HG03280 (cell line): ENCODE results near the gene PNPLA7.

Experiments
- ATAC-seq: cut with Tn5 transposase; IDR thresholded peaks from one replicate; pipeline ENCODE4 v1.9.1; 2021; ENCODE audit warnings: mild to moderate bottlenecking, moderate library complexity; ENCODE audit not compliant: unreplicated experiment

PNPLA7 gene

DNA sequence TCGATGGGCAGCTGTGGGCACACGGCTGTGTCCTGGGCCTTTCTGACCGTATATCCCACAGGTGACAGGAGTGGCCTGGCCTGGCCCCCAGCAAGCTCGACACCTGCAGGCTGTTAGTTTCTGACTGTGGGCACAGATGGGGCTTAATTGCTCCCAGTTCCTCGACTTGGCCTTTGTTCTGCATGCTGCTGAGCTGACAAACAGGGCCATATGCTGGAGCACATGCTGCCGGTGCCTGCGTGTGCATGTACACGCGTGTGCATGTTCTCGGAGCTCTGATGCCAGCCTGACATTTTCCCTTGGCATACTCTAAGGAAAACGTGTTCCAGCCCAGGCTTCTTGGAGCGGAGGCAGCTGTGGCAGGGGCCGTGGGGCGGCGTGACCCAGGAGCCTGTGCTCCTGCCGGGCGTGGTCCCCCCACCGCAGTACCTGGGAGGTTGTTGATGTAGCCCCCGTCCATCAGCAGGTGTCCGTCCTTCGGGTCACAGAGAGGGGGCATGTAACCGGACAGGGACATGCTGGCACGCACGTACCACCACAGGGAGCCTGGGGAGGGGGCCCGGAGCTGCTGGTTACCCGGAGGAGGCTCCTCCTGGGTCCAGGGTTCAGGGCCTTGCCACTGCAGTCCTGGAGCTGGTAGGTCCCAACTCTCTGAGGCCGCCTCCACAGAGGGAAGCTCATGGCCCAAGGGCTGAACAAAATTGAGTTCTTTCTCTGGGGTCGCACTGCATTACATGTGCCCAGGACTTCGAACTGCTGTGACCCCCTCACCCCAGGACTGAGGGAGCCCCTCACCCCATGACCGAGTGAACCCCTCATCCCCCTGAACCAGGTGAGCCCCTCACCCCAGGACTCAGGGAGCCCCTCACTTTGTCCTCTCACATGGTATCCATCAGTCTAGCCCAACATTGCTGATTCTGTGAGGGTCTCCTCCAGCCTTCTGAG, 86.9 kb downstream of the PNPLA7 start:
- ATAC-seq = no peak

DNA sequence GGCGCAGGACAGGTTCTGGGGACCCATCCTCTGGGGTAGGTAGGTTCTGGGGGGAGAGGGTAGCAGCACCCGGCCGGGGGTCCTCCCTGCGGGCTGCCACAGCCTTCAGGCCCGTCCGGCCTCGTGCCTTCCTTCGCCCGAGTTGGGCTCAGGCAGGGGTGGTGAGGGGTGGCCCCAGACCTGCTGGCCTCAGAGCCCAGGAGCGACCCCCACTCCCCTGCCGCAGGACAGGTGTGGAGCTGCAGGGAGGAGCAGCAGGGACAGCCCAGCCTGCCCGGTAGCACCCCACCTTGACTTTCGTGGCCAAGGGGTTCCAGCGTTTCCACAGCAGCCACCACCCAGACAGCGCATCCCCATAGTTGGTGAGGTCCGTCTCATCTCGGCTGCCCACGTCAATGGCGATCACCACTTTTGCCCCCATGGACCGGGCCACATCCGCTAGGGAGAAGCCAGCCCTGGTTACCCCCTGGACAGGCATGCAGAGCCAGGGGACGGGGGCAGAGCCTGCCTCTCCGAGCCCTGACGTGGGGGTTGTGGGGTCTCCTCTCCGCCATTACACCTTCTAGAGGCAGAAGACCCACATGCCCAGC, 87.7 kb downstream of the PNPLA7 start:
- no peak for ATAC-seq

DNA sequence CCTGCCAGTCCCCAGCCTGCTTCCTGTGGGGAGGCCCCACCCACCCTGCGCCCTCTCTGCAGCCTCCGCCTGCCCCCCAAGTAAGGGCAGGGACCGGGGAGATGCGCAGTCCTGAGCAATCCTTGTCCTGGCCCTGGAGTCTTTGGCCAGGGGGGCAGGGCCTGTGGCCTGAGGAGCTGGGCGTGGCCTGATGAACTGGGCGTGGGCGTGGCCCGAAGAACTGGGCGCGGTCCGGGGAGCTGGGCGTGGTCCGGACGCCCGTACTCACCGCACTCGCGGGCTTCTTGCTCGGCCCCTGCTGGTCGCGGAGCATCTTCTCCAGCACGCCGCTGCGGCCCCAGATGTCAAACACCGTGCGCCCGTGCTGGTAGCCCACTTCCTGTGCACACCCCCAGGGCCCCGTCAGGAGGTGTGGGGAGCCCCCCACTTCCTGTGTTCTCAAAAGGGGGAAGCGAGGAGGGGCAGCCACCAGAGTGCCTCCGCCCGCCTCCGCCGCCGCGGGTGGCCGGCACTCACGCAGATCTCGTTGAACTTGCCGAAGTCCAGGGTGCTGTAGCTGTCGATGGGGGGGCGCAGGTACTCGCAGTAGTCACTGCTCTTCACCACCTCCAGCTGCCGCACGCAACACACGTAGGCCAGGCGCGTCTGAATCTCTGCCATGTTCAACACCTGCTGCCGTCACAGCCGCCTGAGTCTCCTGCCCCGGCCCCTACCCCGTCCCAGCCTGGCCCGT, 88.4 kb downstream of the PNPLA7 start:
- ATAC-seq = peak; percentile 47

- ATAC-seq = no peak
Measured at GRCh38 chr9:137461316-137461662, 88.9 kb downstream of the PNPLA7 start.

GRCh38 chr9:137460363-137461315, 89.6 kb downstream of the PNPLA7 start:
- ATAC-seq = no peak

- ATAC-seq = no peak
Measured at GRCh38 chr9:137459601-137460362, 90.4 kb downstream of the PNPLA7 start.

GRCh38 chr9:137459152-137459600, 91.0 kb downstream of the PNPLA7 start, which contains the start of gene NSMF:
Gene NSMF, minus strand, starts transcription at chr9:137459334. Its CDS starts 232 bp downstream, at chr9:137459102.
- peak; percentile 73 for ATAC-seq

- no peak for ATAC-seq
Measured at GRCh38 chr9:137458194-137459151, 91.7 kb downstream of the PNPLA7 start.

DNA sequence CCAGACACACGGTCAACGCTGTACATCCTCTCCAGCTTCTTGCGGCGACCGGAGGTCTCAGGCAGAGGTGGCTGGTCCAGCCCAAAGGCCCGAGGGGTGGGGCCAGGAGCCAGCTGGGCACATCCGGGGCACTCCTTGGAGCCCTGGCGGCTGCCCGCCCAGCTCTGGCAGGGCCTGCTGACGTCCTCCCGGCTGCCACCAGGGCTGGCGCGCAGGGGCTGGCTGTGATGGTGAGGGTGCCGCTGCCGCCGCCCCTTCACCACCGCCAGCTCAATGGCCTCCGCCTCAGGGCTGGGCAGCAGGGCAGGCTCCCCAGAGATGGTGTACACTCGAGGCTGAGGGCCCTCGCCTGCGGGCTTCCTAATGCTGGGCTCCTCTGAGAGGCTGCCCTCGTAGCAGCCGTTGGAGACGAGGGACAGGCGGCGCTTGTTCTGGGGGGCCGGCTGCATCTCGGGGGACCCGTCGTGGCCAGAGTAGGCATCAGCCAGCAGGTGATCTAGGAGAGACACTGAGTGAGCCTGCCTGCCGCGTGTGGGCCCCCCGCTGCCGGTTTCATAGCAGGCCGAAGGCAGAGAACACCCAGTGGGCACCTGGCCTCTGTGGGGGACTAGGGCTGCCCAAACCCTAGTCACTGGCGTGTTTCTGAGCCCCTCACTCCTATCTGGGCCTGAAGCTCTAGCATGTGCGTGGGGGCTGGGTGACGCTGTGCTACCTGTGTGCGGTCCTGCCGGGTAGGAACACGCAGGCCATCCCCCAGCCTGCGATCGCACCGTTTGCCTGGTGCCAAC, 92.6 kb downstream of the PNPLA7 start:
- no peak for ATAC-seq

GRCh38 chr9:137456864-137457405, 93.3 kb downstream of the PNPLA7 start:
- ATAC-seq = no peak

DNA sequence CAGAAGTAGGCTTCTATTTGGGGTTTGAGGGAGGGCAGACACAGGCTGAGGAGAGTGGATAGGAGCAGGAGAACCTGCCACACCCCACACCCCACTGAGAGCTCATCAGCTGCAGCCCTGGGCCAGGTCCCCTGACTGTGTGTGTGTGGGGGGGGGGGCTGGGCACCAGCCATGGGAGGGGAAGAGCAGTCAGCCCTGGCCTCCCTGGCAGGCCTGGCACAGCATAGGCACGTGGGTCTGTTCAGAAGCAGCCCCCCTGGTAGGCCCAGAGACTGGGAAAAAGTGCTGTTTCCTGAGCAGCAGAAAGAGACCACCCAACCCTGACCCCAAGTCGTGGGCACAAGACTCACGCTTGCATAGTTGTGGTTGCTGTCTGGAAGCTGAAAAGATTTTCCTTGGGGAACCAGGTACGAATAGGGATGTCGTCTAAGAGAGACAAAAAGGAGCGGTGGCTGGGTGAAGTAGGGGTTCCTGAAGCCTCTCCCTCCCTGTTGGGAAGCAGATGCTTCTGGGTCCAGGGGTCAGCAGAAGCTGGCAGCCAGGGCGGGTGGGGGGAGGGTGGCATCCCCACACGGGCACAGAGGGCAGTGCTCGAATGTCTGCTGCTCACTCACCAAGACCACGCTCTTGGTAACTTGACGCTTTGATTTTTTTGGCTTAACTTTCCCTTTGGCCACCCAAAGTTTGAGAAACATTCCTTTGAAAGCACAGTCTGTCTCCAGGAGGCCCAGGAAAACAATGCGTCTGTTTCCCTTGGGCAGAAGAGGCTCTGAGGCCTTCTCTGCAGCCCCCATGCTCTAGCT, 93.9 kb downstream of the PNPLA7 start:
- ATAC-seq = no peak

DNA sequence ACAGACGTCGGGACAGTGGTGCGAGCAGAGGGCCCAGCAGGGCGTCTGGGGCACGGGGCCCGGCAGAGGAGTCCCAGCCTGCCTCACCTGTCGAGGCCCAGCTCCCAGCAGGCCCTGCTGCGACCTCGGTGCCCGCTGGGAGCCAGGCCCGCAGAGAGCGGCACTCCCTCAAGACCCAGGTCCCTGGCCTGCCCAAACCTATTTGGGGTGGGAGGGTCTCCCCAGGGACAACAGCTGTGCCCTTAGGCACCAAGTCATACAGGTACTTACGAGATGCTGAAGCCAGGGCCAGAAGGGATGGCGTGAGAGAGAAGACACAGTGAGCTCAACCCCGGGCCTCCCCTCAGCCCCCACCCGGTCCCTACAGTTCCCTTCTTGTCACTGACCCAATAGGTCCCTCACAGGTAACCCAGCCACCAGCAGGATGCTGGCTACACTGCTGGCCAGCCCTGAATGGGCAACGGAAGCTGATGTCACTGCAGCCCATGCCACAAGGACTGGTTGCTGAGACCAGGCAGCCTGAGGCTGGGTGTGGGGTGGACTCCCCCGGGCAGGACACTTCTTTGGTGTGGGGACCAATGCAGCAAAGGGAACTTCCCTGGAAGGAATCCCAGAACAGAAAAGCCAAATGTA, 94.7 kb downstream of the PNPLA7 start:
- no peak for ATAC-seq

DNA sequence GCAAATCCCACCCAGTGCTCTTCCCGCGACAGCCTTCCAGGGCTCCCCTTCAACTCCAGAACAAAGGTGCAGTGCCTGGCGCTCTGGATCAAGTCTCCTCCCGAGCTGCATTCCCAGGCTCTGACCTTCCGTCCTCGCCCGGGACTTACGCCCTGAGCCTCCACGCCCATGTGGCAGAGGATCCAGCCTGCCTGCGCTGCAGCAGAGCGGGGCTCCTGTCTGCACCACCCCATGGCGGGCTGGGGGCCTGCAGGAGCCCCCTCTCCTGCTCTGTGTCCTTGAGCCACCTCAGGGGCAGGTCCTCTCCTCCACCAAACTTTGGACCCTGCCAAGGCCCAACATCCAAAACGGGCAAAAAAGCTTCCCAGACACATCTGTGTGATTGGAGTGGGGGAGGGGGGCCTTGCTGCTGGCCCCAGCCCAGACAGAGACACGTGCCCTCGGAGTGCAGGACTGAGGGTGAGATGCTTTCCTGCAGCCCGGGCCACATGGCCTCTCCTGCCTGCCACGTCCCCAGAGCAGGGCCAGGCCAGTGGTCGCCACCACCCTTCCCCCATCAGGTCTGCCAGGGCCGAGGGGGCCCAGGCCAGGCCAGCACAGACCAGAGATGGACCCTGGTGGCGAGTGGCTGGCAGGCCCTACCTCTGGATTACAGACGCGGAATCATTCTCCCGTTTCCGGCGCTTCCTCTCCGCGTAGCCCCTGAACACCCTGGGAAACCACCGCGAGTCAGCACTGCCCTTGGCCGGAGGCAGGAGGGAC, 95.4 kb downstream of the PNPLA7 start:
- no peak for ATAC-seq

- ATAC-seq = peak; percentile 27
Measured at GRCh38 chr9:137454145-137454596, 96.0 kb downstream of the PNPLA7 start.

DNA sequence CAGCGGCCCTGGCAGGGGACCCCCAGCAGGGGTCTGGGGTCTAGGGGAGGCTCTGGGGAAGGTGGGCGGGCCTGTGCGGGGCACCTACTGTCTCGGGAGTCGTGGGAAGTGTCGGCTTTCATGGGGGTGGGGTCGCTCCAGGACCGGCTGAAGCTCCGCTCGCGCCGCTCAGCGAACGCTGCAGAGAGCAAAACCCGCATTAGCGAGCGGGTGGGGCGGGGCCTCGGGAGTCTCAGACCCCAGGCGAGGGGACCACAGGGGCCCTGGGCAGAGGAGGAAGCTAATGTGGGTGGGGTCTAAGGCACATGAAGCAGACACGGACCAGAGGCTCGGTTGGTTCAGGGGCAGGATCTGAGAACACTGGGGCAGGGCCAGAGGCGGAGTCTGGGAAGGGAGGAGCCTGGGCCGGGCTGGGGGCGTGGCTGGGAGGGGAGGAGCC, 96.5 kb downstream of the PNPLA7 start:
- peak; percentile 61 for ATAC-seq
